Psoas muscle (tissue), 8 donors: ENCODE data around the gene FOXJ2. TPM values are rescaled to one million over a fixed set of nuclear protein-coding genes. Genes with fewer than 3 reads are reported as not detected.
"Not testable (repeated sequence)": the region's sequence is repeated elsewhere in the genome, so short reads cannot be mapped to it uniquely, and the experiment has no call there.

Source experiments
- ATAC-seq, 4 donors: fragments of 200-7000 bp; cut with Tn5 transposase; one replicate each; pipeline ENCODE4 v1.9.1; 2020; ENCODE audit warnings: moderate library complexity in 3 of 4, mild to moderate bottlenecking in 2 of 4
- DNase-seq, 2 donors: peaks; one replicate each; pipeline ENCODE4 v3.0.0-alpha.2; 2020
- H3K27ac ChIP-seq: fragments of 200-600 bp; one replicate; pipeline ENCODE4 v1.8.0; 2022
- H3K27me3 ChIP-seq, 3 donors: fragments of 200-600 bp in 1 of 3; one replicate each; pipeline versions ENCODE4 v1.6.1 to v1.8.0; 2013 to 2022; ENCODE audit warnings: low read length in 2 of 3, mild to moderate bottlenecking in 2 of 3, moderate library complexity in 1 of 3; ENCODE audit not compliant: insufficient read depth in 3 of 3
- H3K36me3 ChIP-seq, 2 donors: fragments of 200-600 bp in 1 of 2; one replicate each; pipeline versions ENCODE4 v1.6.1 to v1.8.0; 2013 to 2022; ENCODE audit warnings: low read depth in 1 of 2, mild to moderate bottlenecking in 1 of 2, moderate library complexity in 1 of 2; ENCODE audit not compliant: insufficient read depth in 1 of 2
- H3K4me1 ChIP-seq: fragments of 200-600 bp; one replicate; pipeline ENCODE4 v1.8.0; 2022
- H3K4me3 ChIP-seq: fragments of 200-600 bp; one replicate; pipeline ENCODE4 v1.8.0; 2022; ENCODE audit warnings: mild to moderate bottlenecking
- H3K9me3 ChIP-seq: fragments of 200-600 bp; one replicate; pipeline ENCODE4 v1.8.0; 2022
- CTCF ChIP-seq: fragments of 200-600 bp; IDR thresholded peaks from one replicate; pipeline ENCODE4 v1.8.0; 2022; ENCODE audit warnings: antibody characterized with exemption
- WGBS, 3 donors: extraction: QIAGEN DNeasy Blood & Tissue Kit; methylation state at CpG; one replicate each; pipeline versions ENCODE4 v1.1.6 to v1.1.7; 2013; 5-methylcytosine and 5-hydroxymethylcytosine counted together
- intact Hi-C, 2 donors: fragments of 100-400 bp; cut with DNase I; formaldehyde crosslinking; loops; one replicate each; pipeline versions ENCODE4 v1.11.0 to v1.14.2; 2022
- polyA plus RNA-seq, 3 donors: library from polyadenylated mRNA; stranded (reverse); fragments of 200-250 nt; gene quantifications; one replicate each; pipeline ENCODE4 v1.2.3, GENCODE V29; 2013
- total RNA-seq, 4 donors: library from RNA; stranded (reverse); fragmentation: NEBNext Ultra II Directional in 2 of 4; extraction: Animal tissue kit (Norgen Biotek cat#: 25700) in 2 of 4; gene quantifications; one replicate each; pipeline versions ENCODE4 v1.2.1 to v1.2.4, GENCODE V29; 2021 to 2023
- donor health status: healthy with polysubstance abuse.
- donor health status: DM: no; HTN: no; CAD: no; lungs with moderate emphysema.
- donor health status: Bipolar disorder and iron deficiency.
- donor health status: healthy.
- donor health status: DM: yes; HTN: yes; CAD: no.
- donor health status: DM: no; HTN: no; CAD: no.
- donor health status: DM: no; HTN: no; CAD: no.
- donor health status: DM: yes; HTN: yes; CAD: no.

FOXJ2 gene
- total and polyA plus RNA-seq, 7 donors = 7.9 to 51.3 (median 24.5) TPM

- Histone ChIP-seq H3K4me1 (peaks cover 9% of the 10 kb centered on the region), H3K9me3 (no peaks in the 10 kb centered on the region), H3K27me3 (no peaks in the 10 kb centered on the region), H3K36me3 (peaks cover 14 to 55% of the 10 kb centered on the region in 2 donors), H3K27ac (no peak overlapping the region), H3K4me3 (no peak overlapping the region)
- no peak for DNase-seq
- 69 to 79% (median 70%) methylated on average over 3 of the region's 3 CpGs for WGBS, 3 donors
- no peak for ATAC-seq
- no peak for TF ChIP-seq CTCF
- intact Hi-C loops = no loop called here
Observed at GRCh38 chr12:8088574-8088973, 56.1 kb downstream of the FOXJ2 start.

GRCh38 chr12:8089277-8089676 lies 56.8 kb downstream of the FOXJ2 start:
- DNase-seq, intact Hi-C loops, H3K9me3 ChIP-seq, ATAC-seq, H3K27ac ChIP-seq, H3K4me3 ChIP-seq, H3K27me3 ChIP-seq, H3K4me1 ChIP-seq: not testable (repeated sequence)
- WGBS, 3 donors = 85 to 90% (median 85%) methylated on average over 11 of the region's 11 CpGs
- H3K36me3 ChIP-seq = peaks cover 14 to 62% of the 10 kb centered on the region in 2 donors

- Histone ChIP-seq H3K9me3 (no peaks in the 10 kb centered on the region), H3K36me3 (peaks cover 18 to 66% of the 10 kb centered on the region in 2 donors), H3K4me1 (no peaks in the 10 kb centered on the region), H3K4me3 (no peak overlapping the region), H3K27ac (no peak overlapping the region), H3K27me3 (no peaks in the 10 kb centered on the region)
- ATAC-seq = no peak
- TF ChIP-seq CTCF = no peak
- no peak for DNase-seq
- WGBS, 3 donors = 87 to 92% (median 91%) methylated on average over 5 of the region's 5 CpGs
- intact Hi-C loops = no loop called here
Observed at GRCh38 chr12:8089716-8090115, 57.2 kb downstream of the FOXJ2 start.

- Histone ChIP-seq H3K36me3 (peaks cover 37 to 93% of the 10 kb centered on the region in 2 donors), H3K4me1 (no peaks in the 10 kb centered on the region), H3K27ac (no peak overlapping the region), H3K4me3 (no peak overlapping the region), H3K9me3 (no peaks in the 10 kb centered on the region), H3K27me3 (no peaks in the 10 kb centered on the region)
- ATAC-seq (no peak), DNase-seq (no peak)
- 94 to 99% (median 95%) methylated on average over 3 of the region's 3 CpGs for WGBS, 3 donors
- TF ChIP-seq CTCF = no peak
- intact Hi-C loops = no loop called here
Observed at GRCh38 chr12:8093291-8093690, 60.8 kb downstream of the FOXJ2 start.

GRCh38 chr12:8096281-8096915 lies 63.9 kb downstream of the FOXJ2 start:
- intact Hi-C loops = no loop called here
- DNase-seq (no peak), ATAC-seq (no peak)
- H3K27me3 ChIP-seq = no peaks in the 10 kb centered on the region
- H3K4me3 ChIP-seq = no peak overlapping the region
- H3K9me3 ChIP-seq = no peaks in the 10 kb centered on the region
- no peak for TF ChIP-seq CTCF
- no peak overlapping the region for H3K27ac ChIP-seq
- WGBS, 3 donors = 91 to 95% (median 95%) methylated on average over 2 of the region's 2 CpGs
- H3K4me1 ChIP-seq = no peaks in the 10 kb centered on the region
- peaks cover 32 to 90% of the 10 kb centered on the region in 2 donors for H3K36me3 ChIP-seq
